K562 (cell line): Measurements from ENCODE around the gene RBFOX2. TPM values are rescaled to one million over a fixed set of nuclear protein-coding genes. Genes with fewer than 3 reads are reported as not detected.

ENCODE experiments used
- BCOR ChIP-seq: fragments of 450-650 bp; IDR thresholded peaks from 2 replicates; pipeline ENCODE4 v1.6.1; 2016
- HEY1 ChIP-seq: fragments of 250-450 bp; sonication (Bioruptor Pico); IDR thresholded peaks from 2 replicates; pipeline ENCODE4 v1.5.0; 2020; ENCODE audit warnings: mild to moderate bottlenecking, moderate library complexity, borderline replicate concordance
- HNRNPH1 ChIP-seq: fragments of 200-400 bp; formaldehyde crosslinking; optimal IDR thresholded peaks from 2 replicates; pipeline ENCODE3; 2017; ENCODE audit warnings: low read depth, mild to moderate bottlenecking, low read length, moderate library complexity
- POLR2AphosphoS5 ChIP-seq: IDR thresholded peaks from 2 replicates; pipeline ENCODE4 v1.6.1; 2011; ENCODE audit warnings: mild to moderate bottlenecking, low read depth, low read length, moderate library complexity; ENCODE audit not compliant: control insufficient read depth, insufficient read depth
- PURB ChIP-seq: sonication (generic); formaldehyde crosslinking; IDR thresholded peaks from 2 replicates; pipeline ENCODE4 v1.9.0; 2021; ENCODE audit warnings: low read depth, mild to moderate bottlenecking, missing genetic modification reagents
- RBM14 ChIP-seq: fragments of 200-400 bp; formaldehyde crosslinking; IDR thresholded peaks from 2 replicates; pipeline ENCODE4 v1.6.1; 2018; ENCODE audit warnings: low read depth, mild to moderate bottlenecking, low read length, moderate library complexity, borderline replicate concordance; ENCODE audit not compliant: insufficient read depth
- STAT5B ChIP-seq: fragments of 250-450 bp; sonication (Bioruptor Pico); IDR thresholded peaks from 2 replicates; pipeline ENCODE4 v1.8.0; 2021; ENCODE audit warnings: mild to moderate bottlenecking, inconsistent platforms
- TCFL5 ChIP-seq: fragments of 250-450 bp; sonication (Bioruptor Pico); conservative IDR thresholded peaks from 2 replicates; pipeline ENCODE4 v1.6.1; 2021; ENCODE audit warnings: mild to moderate bottlenecking, moderate library complexity, matching md5 sums
- TFE3 ChIP-seq: fragments of 450-650 bp; formaldehyde crosslinking; IDR thresholded peaks from 2 replicates; pipeline ENCODE4 v1.4.0; 2020; ENCODE audit warnings: mild to moderate bottlenecking, mixed read lengths
- THAP12 ChIP-seq: fragments of 250-450 bp; sonication (Bioruptor Pico); IDR thresholded peaks from 2 replicates; pipeline ENCODE4 v1.9.0; 2021; ENCODE audit warnings: mild to moderate bottlenecking, inconsistent platforms
- U2AF2 ChIP-seq: fragments of 200-400 bp; formaldehyde crosslinking; optimal IDR thresholded peaks from 2 replicates; pipeline ENCODE3; 2017; ENCODE audit warnings: low read depth, mild to moderate bottlenecking, low read length
- VEZF1 ChIP-seq: fragments of 200-800 bp; sonication (Bioruptor generic); IDR thresholded peaks from 2 replicates; pipeline ENCODE4 v1.6.1; 2017; ENCODE audit warnings: missing genetic modification characterization, missing compliant biosample characterization
- ZFP30 ChIP-seq: fragments of 250-450 bp; sonication (Bioruptor Pico); IDR thresholded peaks from 2 replicates; pipeline ENCODE4 v1.8.0; 2022; ENCODE audit warnings: moderate library complexity, mild to moderate bottlenecking, inconsistent platforms, borderline replicate concordance
- ZNF311 ChIP-seq: fragments of 250-450 bp; sonication (Bioruptor Pico); IDR thresholded peaks from 2 replicates; pipeline ENCODE4 v1.4.0; 2020; ENCODE audit warnings: mild to moderate bottlenecking, moderate library complexity
- polyA plus RNA-seq, 8 experiments: library from polyadenylated mRNA; depleted of rRNA in 4 of 8; stranded (reverse) in 5 of 8; unstranded in 3 of 8; fragments of >200 nt; fragmentation: Nextera tagmentation in 2 of 8; fragmentation: Illumina TruSeq in 1 of 8; extraction: Ambion mirVana in 2 of 8; extraction: Trizol in 1 of 8; gene quantifications; 2 replicates each; pipeline versions ENCODE4 v1.2.1 to v1.2.3, GENCODE V29; 2011 to 2014; ENCODE audit warnings: inconsistent platforms in 1 of 8, missing spikeins in 1 of 8
- total RNA-seq, 7 experiments: library from RNA; depleted of rRNA in 6 of 7; stranded (reverse); fragments of >200 nt in 6 of 7; fragmentation: Illumina TruSeq in 2 of 7; extraction: Trizol in 2 of 7; gene quantifications; 2 replicates each; pipeline versions ENCODE4 v1.2.1 to v1.2.3, GENCODE V29; 2011 to 2021; ENCODE audit warnings: low replicate concordance in 1 of 7
- TF ChIP-seq, protein P1 (sequence below): sonication (generic); formaldehyde crosslinking; IDR thresholded peaks from 2 replicates; pipeline ENCODE4 v1.8.0; 2023; ENCODE audit warnings: missing genetic modification reagents, mild to moderate bottlenecking, borderline replicate concordance

The RBFOX2 gene
- total and polyA plus RNA-seq, 9 of the 15 experiments (the other 6 are each of a cell fraction or from before 2014, with no cell fraction given) = 5.8 to 24.8 (median 14.2) TPM

GRCh38 chr22:35904752-35905151 lies 123.9 kb downstream of the RBFOX2 start (continued):
- TF ChIP-seq TFE3 (CRISPR knock-in tag) (no peak), THAP12 (CRISPR knock-in tag) (no peak), PURB (CRISPR knock-in tag) (no peak), U2AF2 (no peak), ZFP30 (no peak), HNRNPH1 (no peak), POLR2AphosphoS5 (no peak), STAT5B (CRISPR knock-in tag) (no peak), VEZF1 (no peak), HEY1 (CRISPR knock-in tag) (no peak), BCOR (no peak), RBM14 (no peak), TCFL5 (CRISPR knock-in tag) (no peak), ZNF311 (CRISPR knock-in tag) (no peak)
- TF ChIP-seq, protein P1, sequence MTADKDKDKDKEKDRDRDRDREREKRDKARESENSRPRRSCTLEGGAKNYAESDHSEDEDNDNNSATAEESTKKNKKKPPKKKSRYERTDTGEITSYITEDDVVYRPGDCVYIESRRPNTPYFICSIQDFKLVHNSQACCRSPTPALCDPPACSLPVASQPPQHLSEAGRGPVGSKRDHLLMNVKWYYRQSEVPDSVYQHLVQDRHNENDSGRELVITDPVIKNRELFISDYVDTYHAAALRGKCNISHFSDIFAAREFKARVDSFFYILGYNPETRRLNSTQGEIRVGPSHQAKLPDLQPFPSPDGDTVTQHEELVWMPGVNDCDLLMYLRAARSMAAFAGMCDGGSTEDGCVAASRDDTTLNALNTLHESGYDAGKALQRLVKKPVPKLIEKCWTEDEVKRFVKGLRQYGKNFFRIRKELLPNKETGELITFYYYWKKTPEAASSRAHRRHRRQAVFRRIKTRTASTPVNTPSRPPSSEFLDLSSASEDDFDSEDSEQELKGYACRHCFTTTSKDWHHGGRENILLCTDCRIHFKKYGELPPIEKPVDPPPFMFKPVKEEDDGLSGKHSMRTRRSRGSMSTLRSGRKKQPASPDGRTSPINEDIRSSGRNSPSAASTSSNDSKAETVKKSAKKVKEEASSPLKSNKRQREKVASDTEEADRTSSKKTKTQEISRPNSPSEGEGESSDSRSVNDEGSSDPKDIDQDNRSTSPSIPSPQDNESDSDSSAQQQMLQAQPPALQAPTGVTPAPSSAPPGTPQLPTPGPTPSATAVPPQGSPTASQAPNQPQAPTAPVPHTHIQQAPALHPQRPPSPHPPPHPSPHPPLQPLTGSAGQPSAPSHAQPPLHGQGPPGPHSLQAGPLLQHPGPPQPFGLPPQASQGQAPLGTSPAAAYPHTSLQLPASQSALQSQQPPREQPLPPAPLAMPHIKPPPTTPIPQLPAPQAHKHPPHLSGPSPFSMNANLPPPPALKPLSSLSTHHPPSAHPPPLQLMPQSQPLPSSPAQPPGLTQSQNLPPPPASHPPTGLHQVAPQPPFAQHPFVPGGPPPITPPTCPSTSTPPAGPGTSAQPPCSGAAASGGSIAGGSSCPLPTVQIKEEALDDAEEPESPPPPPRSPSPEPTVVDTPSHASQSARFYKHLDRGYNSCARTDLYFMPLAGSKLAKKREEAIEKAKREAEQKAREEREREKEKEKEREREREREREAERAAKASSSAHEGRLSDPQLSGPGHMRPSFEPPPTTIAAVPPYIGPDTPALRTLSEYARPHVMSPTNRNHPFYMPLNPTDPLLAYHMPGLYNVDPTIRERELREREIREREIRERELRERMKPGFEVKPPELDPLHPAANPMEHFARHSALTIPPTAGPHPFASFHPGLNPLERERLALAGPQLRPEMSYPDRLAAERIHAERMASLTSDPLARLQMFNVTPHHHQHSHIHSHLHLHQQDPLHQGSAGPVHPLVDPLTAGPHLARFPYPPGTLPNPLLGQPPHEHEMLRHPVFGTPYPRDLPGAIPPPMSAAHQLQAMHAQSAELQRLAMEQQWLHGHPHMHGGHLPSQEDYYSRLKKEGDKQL (CRISPR knock-in tag) = no peak
